ENCODE measurements around the gene GRIA1.

DNA sequence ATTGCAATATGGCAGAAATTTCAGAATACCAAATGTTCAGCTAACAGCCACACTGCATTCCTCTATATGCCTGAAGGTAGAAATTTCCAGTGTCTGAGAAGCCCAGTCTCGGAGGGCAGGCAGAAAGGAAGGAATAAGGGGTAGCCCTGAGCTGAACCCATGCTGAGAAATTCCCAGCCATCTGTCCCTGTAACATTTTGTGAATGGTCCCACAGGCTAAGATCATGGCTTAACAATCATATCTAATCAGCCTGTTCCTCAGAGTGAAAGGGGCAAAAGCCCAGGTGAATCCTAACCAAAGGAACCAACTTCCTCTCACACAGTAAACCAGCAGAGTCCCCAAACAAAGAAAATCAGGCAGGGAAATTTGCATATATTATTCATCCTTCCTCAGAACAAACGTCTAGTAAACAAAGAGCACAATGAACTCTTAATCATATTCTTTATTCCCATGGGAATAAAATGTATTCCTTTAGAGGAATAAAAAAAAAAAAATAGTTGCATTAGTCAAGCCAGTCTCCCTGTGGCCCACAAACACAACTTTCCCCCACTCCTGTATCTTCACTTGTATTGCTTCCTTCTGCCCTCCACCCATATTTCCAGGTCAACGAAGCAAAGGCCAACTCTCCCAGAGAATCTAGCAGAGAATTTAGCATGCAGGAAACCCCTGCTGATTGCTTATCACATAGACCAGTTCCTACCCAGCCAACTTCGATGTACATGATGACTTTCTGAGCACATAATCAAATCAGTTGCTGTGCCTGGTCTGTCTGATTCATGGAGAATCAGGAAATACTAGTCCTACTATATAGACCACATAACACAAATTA lies 290.6 kb downstream of the GRIA1 start:
- TF ChIP-seq, protein P1, sequence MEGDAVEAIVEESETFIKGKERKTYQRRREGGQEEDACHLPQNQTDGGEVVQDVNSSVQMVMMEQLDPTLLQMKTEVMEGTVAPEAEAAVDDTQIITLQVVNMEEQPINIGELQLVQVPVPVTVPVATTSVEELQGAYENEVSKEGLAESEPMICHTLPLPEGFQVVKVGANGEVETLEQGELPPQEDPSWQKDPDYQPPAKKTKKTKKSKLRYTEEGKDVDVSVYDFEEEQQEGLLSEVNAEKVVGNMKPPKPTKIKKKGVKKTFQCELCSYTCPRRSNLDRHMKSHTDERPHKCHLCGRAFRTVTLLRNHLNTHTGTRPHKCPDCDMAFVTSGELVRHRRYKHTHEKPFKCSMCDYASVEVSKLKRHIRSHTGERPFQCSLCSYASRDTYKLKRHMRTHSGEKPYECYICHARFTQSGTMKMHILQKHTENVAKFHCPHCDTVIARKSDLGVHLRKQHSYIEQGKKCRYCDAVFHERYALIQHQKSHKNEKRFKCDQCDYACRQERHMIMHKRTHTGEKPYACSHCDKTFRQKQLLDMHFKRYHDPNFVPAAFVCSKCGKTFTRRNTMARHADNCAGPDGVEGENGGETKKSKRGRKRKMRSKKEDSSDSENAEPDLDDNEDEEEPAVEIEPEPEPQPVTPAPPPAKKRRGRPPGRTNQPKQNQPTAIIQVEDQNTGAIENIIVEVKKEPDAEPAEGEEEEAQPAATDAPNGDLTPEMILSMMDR (IDR thresholded peaks at IDR 0.05): no peak
- no peak for TF ChIP-seq POLR2A (IDR thresholded peaks at IDR 0.05; ENCODE audit: low read depth)
- TF ChIP-seq POLR2AphosphoS5 (IDR thresholded peaks at IDR 0.05): no peak
- TF ChIP-seq EP300 (IDR thresholded peaks at IDR 0.05): no peak
